ENCODE measurements around the gene SV2B.

DNA sequence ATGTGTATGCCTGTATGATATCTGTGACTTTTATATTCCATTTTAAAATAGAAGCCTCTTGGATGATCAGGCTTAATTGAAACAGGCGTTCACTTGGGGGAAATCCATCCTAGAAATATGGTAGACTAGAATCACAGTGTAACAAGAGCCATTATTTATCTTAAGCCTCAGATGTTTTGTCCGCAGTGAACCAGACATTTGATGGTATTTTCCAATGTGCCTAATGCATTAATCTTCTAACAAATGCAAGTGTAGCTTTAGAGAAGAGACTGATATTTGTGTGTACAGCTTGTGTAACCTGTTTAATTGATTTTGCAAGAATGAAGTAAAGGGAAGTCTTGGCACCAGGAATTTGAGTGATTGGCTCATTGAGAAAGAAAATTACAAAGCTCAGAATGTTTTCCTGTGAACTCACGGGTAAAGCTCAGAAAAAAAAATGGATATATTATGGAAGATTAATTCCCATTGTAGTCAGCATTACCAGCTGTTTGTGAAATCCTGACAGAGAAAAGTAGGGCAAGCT is 155.7 kb downstream of the SV2B start:
- no peak for TF ChIP-seq SIX5 (IDR thresholded peaks at IDR 0.05; ENCODE audit: borderline replicate concordance in 1 of 2, insufficient read depth in 1 of 2, low read depth in 1 of 2, low read length in 2 of 2)
- no peak for TF ChIP-seq CEBPG (CRISPR knock-in tag; IDR thresholded peaks at IDR 0.05)
- no peak for TF ChIP-seq CEBPG (tag; conservative IDR thresholded peaks at IDR 0.05 in 1 of 2, IDR thresholded peaks at IDR 0.05 in 1 of 2)
- no peak for TF ChIP-seq PML (IDR thresholded peaks at IDR 0.05; ENCODE audit: low read length)
- no peak for TF ChIP-seq FOXA1 (IDR thresholded peaks at IDR 0.05; ENCODE audit: borderline replicate concordance)
- TF ChIP-seq BHLHE40 (IDR thresholded peaks at IDR 0.05; ENCODE audit: low read length): no peak
- TF ChIP-seq ZNF311 (CRISPR knock-in tag; IDR thresholded peaks at IDR 0.05): no peak
- TF ChIP-seq, protein P1, sequence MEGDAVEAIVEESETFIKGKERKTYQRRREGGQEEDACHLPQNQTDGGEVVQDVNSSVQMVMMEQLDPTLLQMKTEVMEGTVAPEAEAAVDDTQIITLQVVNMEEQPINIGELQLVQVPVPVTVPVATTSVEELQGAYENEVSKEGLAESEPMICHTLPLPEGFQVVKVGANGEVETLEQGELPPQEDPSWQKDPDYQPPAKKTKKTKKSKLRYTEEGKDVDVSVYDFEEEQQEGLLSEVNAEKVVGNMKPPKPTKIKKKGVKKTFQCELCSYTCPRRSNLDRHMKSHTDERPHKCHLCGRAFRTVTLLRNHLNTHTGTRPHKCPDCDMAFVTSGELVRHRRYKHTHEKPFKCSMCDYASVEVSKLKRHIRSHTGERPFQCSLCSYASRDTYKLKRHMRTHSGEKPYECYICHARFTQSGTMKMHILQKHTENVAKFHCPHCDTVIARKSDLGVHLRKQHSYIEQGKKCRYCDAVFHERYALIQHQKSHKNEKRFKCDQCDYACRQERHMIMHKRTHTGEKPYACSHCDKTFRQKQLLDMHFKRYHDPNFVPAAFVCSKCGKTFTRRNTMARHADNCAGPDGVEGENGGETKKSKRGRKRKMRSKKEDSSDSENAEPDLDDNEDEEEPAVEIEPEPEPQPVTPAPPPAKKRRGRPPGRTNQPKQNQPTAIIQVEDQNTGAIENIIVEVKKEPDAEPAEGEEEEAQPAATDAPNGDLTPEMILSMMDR (IDR thresholded peaks at IDR 0.05 in 2 of 3, conservative IDR thresholded peaks at IDR 0.05 in 1 of 3; ENCODE audit: insufficient read depth in 2 of 3, low read depth in 1 of 3, low read length in 3 of 3): no peak
- TF ChIP-seq KDM1A (IDR thresholded peaks at IDR 0.05): no peak
- TF ChIP-seq SIN3A (IDR thresholded peaks at IDR 0.05; ENCODE audit: borderline replicate concordance in 2 of 2, control insufficient read depth in 1 of 2, low read depth in 2 of 2, low read length in 2 of 2): no peak
- no peak for TF ChIP-seq IRF9 (tag; IDR thresholded peaks at IDR 0.05)
- no peak for TF ChIP-seq ZBTB1 (CRISPR knock-in tag; IDR thresholded peaks at IDR 0.05; ENCODE audit: borderline replicate concordance, low read depth)
- TF ChIP-seq RCOR1 (IDR thresholded peaks at IDR 0.05; ENCODE audit: borderline replicate concordance in 1 of 2, low read depth in 2 of 2, low read length in 2 of 2): no peak
- no peak for TF ChIP-seq HCFC1 (IDR thresholded peaks at IDR 0.05; ENCODE audit: low read depth, low read length)
- no peak for TF ChIP-seq SMAD2 (IDR thresholded peaks at IDR 0.05; ENCODE audit: low read depth, low read length)

All from K562 (cell line).